ENCODE data around the gene RAB40A. TPM values are rescaled to one million over a fixed set of nuclear protein-coding genes. Genes with fewer than 3 reads are reported as not detected.

Gene RAB40A
- total RNA-seq, 1 donor from 2014 or later, result 0.52 TPM

Other genes with a start within 250 kb of the RAB40A start
- 0.52 TPM for gene TCEAL5, start 242.7 kb downstream of the RAB40A start, total RNA-seq
- gene BEX2, start 208.5 kb downstream of the RAB40A start, total RNA-seq, result 21.4 TPM
- 112 TPM for gene TCEAL7, start 189.2 kb downstream of the RAB40A start, total RNA-seq
- 74.1 TPM for gene TCEAL9, start 163.0 kb downstream of the RAB40A start, total RNA-seq
- gene BEX3, start 143.0 kb downstream of the RAB40A start, total RNA-seq, result 110 TPM
- gene TCEAL4, start 66.0 kb upstream of the RAB40A start, total RNA-seq, result 15.1 TPM
- gene TCEAL3, start 88.5 kb upstream of the RAB40A start, total RNA-seq, result 2.6 TPM
- 27.7 TPM for gene TCEAL1, start 109.5 kb upstream of the RAB40A start, total RNA-seq
- gene MORF4L2, start 167.2 kb upstream of the RAB40A start, total RNA-seq, result 219 TPM
- not detected for gene TMEM31, start 191.4 kb upstream of the RAB40A start, total RNA-seq